ENCODE results near the gene GJC1. TPM values are rescaled to one million over a fixed set of nuclear protein-coding genes. Genes with fewer than 3 reads are reported as not detected.

GJC1 gene
- total and polyA plus RNA-seq, 9 of the 15 experiments (the other 6 are each of a cell fraction or from before 2014, with no cell fraction given), result 0.04 to 1.4 (median 0.18) TPM; not detected in 1

DNA sequence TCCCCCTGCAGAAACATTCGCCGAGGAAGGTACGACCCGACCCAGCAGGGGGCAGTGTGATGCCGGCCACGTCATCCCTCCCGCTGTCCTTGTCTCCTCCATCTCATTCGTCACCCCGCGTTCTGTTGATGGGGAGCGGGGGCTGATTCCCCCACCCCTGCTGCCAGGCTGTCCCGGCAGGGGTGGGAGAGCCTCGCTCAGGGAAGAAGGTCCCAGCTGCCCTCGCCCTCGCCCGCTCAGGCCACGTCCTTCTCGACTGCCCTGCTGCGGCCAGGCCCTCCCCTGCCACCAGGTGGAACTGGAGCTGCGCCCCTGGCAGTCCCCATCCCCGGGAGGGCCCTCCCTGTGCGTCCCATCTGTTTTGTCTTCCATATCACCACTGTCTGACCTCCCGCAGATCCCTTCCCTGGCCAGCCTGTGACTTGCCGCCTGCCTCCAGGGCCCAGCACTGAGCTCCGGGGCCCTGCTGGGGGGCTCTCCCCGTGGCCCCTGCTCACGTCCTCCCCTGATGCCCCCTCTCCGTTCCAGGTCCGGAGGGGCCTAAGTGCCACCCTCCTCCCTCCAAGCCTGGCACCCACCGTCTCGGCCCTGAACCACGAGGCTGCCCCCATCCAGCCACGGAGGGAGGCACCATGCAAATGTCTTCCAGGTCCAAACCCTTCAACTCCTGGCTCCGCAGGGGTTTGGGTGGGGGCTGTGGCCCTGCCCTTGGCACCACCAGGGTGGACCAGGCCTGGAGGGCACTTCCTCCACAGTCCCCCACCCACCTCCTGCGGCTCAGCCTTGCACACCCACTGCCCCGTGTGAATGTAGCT is 50.7 kb downstream of the GJC1 start (continued):
- TF ChIP-seq, protein P1, sequence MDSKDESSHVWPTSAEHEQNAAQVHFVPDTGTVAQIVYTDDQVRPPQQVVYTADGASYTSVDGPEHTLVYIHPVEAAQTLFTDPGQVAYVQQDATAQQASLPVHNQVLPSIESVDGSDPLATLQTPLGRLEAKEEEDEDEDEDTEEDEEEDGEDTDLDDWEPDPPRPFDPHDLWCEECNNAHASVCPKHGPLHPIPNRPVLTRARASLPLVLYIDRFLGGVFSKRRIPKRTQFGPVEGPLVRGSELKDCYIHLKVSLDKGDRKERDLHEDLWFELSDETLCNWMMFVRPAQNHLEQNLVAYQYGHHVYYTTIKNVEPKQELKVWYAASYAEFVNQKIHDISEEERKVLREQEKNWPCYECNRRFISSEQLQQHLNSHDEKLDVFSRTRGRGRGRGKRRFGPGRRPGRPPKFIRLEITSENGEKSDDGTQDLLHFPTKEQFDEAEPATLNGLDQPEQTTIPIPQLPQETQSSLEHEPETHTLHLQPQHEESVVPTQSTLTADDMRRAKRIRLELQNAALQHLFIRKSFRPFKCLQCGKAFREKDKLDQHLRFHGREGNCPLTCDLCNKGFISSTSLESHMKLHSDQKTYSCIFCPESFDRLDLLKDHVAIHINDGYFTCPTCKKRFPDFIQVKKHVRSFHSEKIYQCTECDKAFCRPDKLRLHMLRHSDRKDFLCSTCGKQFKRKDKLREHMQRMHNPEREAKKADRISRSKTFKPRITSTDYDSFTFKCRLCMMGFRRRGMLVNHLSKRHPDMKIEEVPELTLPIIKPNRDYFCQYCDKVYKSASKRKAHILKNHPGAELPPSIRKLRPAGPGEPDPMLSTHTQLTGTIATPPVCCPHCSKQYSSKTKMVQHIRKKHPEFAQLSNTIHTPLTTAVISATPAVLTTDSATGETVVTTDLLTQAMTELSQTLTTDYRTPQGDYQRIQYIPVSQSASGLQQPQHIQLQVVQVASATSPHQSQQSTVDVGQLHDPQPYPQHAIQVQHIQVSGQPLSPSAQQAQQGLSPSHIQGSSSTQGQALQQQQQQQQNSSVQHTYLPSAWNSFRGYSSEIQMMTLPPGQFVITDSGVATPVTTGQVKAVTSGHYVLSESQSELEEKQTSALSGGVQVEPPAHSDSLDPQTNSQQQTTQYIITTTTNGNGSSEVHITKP (IDR thresholded peaks at IDR 0.05; ENCODE audit: partially characterized antibody), result peak; percentile 19
- TF ChIP-seq HDAC2 (IDR thresholded peaks at IDR 0.05) (peak; percentile 66; the same call in 1 of the 2 replicates), CREM (IDR thresholded peaks at IDR 0.05; ENCODE audit: low read depth) (peak; percentile 98), ZNF551 (CRISPR knock-in tag; IDR thresholded peaks at IDR 0.05) (no peak), YY1 (IDR thresholded peaks at IDR 0.05; ENCODE audit: borderline replicate concordance in 1 of 3, control insufficient read depth in 1 of 3, extremely low read depth in 1 of 3, insufficient read depth in 3 of 3, insufficient read length in 1 of 3, insufficient replicate concordance in 2 of 3, low read depth in 1 of 3, low read length in 2 of 3) (peak in 2 of 3 experiments; percentile 17 to 33), SIN3B (IDR thresholded peaks at IDR 0.05; ENCODE audit: low read depth) (peak; percentile 65; the same call in 1 of the 2 replicates), RAD21 (CRISPR knock-in tag; conservative IDR thresholded peaks at IDR 0.05 in 1 of 2, IDR thresholded peaks at IDR 0.05 in 1 of 2) (peak; percentile 68 to 83), DIDO1 (tag; IDR thresholded peaks at IDR 0.05; ENCODE audit: low read depth) (0 out of 2 replicates have a peak, but pooled peaks have one; percentile 14), SMAD4 (CRISPR knock-in tag; conservative IDR thresholded peaks at IDR 0.05) (peak; percentile 76), ZNF695 (CRISPR knock-in tag; IDR thresholded peaks at IDR 0.05) (no peak)
- TF ChIP-seq, protein P2, sequence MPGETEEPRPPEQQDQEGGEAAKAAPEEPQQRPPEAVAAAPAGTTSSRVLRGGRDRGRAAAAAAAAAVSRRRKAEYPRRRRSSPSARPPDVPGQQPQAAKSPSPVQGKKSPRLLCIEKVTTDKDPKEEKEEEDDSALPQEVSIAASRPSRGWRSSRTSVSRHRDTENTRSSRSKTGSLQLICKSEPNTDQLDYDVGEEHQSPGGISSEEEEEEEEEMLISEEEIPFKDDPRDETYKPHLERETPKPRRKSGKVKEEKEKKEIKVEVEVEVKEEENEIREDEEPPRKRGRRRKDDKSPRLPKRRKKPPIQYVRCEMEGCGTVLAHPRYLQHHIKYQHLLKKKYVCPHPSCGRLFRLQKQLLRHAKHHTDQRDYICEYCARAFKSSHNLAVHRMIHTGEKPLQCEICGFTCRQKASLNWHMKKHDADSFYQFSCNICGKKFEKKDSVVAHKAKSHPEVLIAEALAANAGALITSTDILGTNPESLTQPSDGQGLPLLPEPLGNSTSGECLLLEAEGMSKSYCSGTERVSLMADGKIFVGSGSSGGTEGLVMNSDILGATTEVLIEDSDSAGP (CRISPR knock-in tag; IDR thresholded peaks at IDR 0.05), result peak; percentile 3; the same call in 1 of the 2 replicates
